Measurements from ENCODE around the gene NIT2.

The NIT2 gene

GRCh38 chr3:100396967-100397366 is 62.4 kb downstream of the NIT2 start:
- DNase-seq (ENCODE audit: low spot score), result no peak

GRCh38 chr3:100399341-100400071 is 64.9 kb downstream of the NIT2 start:
- peak; percentile 6 for DNase-seq (ENCODE audit: low spot score)

GRCh38 chr3:100400419-100400779 is 65.8 kb downstream of the NIT2 start:
- peak; percentile 66 for DNase-seq (ENCODE audit: low spot score)

GRCh38 chr3:100400780-100401673 is 66.5 kb downstream of the NIT2 start, which contains the start of the genes LNP1 and TOMM70:
Gene LNP1, plus strand, starts transcription at chr3:100401539. Its CDS starts 28,191 bp downstream, at chr3:100429730.
Gene TOMM70, minus strand, starts transcription at chr3:100401089. Its CDS starts 140 bp downstream, at chr3:100400949.
- peak; percentile 96 for DNase-seq (ENCODE audit: low spot score)

GRCh38 chr3:100401674-100402041 is 67.1 kb downstream of the NIT2 start:
- no peak for DNase-seq (ENCODE audit: low spot score)

GRCh38 chr3:100402256-100402655 is 67.7 kb downstream of the NIT2 start:
- peak; percentile 58 for DNase-seq (ENCODE audit: low spot score)

GRCh38 chr3:100402891-100403290 is 68.3 kb downstream of the NIT2 start:
- DNase-seq (ENCODE audit: low spot score), result peak; percentile 38

- DNase-seq (ENCODE audit: low spot score), result peak; percentile 49
Measured at GRCh38 chr3:100403362-100404249, 69.0 kb downstream of the NIT2 start.

GRCh38 chr3:100404250-100404548 is 69.6 kb downstream of the NIT2 start:
- DNase-seq (ENCODE audit: low spot score), result no peak

- no peak for DNase-seq (ENCODE audit: low spot score)
Measured at GRCh38 chr3:100407164-100407563, 72.6 kb downstream of the NIT2 start.

GRCh38 chr3:100407977-100408532 is 73.5 kb downstream of the NIT2 start:
- DNase-seq (ENCODE audit: low spot score), result no peak
